Fibroblast of villous mesenchyme (primary cell): ENCODE results near the gene HOXD9. TPM values are rescaled to one million over a fixed set of nuclear protein-coding genes. Genes with fewer than 3 reads are reported as not detected.

Experiments used
- DNase-seq: peaks from one replicate; pipeline ENCODE4 v3.0.0-alpha.2; 2010; ENCODE audit warnings: low read depth
- H3K4me3 ChIP-seq: 2 replicates; pipeline ENCODE4 v1.5.1; 2011; ENCODE audit warnings: low read depth, mild to moderate bottlenecking, low read length
- total RNA-seq: library from RNA; depleted of rRNA; stranded (reverse); fragments of >200 nt; gene quantifications from 2 replicates; pipeline ENCODE4 v1.2.3, GENCODE V29; 2012
- TF ChIP-seq, protein P1 (sequence below): IDR thresholded peaks from 2 replicates; pipeline ENCODE4 v1.5.1; 2012; ENCODE audit warnings: low read depth, mild to moderate bottlenecking, low read length; ENCODE audit not compliant: insufficient read depth

HOXD9 gene
- total RNA-seq, 1 donor: 11.2 TPM

DNA sequence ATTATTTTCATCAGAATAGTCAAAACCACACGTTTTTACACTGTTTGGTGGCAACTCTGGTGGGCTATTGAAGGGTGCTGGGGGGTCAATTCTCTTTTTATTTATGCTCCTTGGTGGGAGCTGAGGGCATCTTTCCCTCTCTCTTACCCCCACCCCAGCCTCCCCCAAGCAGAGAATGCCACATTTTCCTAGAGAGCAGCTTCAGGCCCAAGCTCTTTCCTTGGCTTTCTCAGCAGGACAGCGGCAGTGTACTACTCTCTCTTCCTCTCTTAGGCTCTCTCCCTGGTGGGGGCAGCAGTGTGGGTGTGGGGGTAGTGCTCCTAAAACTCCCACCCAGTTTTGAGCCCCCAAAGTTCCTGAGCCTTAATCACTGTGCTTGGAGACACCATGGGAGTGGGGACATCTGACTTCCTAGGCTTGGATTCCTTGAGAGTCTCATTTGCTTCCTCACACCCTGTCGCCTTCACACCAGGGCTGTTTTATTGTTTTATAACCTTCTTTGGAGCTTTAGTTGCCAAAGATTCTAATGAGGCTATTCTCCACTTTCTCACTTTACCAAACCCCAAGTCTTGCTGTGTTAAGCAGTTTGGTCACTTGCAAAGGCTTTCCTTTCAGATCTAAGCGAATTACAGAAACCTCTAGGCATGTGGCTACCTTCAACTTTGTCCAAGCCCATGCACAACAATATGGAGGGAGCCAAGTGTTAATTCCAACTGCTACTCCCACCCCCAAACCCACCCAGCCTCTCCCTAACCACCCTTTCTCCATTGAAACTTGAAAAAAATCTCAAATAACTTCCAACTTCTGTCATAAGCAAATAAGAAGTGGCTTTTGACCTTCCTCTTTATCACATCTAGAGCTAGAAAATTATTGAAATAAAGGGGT lies 22.8 kb downstream of the HOXD9 start:
- no peak overlapping the region for H3K4me3 ChIP-seq
- TF ChIP-seq, protein P1, sequence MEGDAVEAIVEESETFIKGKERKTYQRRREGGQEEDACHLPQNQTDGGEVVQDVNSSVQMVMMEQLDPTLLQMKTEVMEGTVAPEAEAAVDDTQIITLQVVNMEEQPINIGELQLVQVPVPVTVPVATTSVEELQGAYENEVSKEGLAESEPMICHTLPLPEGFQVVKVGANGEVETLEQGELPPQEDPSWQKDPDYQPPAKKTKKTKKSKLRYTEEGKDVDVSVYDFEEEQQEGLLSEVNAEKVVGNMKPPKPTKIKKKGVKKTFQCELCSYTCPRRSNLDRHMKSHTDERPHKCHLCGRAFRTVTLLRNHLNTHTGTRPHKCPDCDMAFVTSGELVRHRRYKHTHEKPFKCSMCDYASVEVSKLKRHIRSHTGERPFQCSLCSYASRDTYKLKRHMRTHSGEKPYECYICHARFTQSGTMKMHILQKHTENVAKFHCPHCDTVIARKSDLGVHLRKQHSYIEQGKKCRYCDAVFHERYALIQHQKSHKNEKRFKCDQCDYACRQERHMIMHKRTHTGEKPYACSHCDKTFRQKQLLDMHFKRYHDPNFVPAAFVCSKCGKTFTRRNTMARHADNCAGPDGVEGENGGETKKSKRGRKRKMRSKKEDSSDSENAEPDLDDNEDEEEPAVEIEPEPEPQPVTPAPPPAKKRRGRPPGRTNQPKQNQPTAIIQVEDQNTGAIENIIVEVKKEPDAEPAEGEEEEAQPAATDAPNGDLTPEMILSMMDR: no peak
- no peak for DNase-seq

DNA sequence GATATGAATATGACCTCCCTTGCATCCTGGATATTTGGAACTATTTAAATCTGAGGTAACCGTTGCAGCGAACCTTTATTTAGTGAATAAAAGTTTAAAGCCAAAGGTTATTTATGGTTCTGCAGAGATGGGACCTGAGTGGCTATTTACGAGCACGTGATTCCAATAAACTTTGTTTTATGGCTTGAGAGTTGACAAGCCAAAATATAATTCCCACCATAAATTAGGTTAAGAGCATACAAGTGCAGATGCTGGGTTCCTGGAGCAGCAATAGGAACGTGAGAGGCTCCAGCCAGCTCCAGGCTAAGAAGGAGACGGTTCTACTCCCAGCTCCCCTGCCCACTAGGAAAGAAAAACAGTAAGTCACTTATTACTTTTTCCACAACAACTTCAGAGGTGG lies 23.6 kb downstream of the HOXD9 start:
- TF ChIP-seq, protein P1: no peak
- peak; percentile 42 for DNase-seq
- no peak overlapping the region for H3K4me3 ChIP-seq

DNA sequence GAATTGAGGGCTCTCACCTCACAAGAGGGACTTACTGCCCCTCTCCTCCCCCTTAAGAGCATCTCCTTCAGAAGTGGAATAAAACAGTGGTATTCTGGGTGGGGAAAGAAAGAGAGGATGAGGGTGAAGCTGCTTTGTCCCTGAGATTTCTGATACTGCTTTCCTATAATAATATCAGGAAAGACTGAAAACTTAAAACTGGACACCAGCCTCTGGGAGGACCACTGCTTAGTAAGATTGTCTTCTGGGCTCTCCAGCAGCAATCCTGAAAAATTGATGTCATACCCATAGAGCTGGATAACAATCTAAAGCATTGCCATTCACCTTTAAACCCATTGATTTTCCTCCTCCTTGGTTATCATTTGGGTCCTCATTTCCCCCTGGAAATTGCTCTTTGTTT lies 24.1 kb downstream of the HOXD9 start:
- H3K4me3 ChIP-seq: no peak overlapping the region
- DNase-seq: no peak
- TF ChIP-seq, protein P1: no peak

DNA sequence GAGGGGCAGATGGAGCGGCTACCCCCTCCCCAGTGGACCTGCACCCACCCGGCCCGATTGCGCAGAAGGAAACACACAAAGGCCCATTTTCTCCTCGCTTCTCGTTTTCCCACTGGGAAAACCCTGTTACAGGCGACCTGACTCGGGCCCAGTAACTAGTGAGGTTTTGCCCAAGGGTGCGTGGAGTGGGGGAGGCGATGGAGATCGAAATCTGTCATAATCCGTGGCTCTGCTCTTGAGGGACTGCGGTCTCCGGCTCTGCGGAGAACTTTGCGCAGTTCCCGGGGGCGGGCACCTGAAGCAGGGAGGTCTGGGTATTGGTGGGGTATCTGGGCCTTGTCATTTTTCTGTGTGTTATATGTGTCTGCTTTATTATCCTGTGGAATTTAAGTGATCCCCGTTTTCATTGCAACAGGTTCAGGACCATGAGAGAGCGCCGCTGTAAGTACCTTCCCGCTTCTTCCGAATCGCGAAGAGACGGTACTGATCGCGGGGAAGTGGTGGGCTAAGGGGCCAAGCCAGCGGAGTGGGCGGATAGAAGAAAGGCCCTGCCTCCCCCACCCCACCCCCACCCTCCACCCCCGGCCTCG lies 24.8 kb downstream of the HOXD9 start:
- TF ChIP-seq, protein P1: no peak
- no peak overlapping the region for H3K4me3 ChIP-seq
- DNase-seq: no peak

DNA sequence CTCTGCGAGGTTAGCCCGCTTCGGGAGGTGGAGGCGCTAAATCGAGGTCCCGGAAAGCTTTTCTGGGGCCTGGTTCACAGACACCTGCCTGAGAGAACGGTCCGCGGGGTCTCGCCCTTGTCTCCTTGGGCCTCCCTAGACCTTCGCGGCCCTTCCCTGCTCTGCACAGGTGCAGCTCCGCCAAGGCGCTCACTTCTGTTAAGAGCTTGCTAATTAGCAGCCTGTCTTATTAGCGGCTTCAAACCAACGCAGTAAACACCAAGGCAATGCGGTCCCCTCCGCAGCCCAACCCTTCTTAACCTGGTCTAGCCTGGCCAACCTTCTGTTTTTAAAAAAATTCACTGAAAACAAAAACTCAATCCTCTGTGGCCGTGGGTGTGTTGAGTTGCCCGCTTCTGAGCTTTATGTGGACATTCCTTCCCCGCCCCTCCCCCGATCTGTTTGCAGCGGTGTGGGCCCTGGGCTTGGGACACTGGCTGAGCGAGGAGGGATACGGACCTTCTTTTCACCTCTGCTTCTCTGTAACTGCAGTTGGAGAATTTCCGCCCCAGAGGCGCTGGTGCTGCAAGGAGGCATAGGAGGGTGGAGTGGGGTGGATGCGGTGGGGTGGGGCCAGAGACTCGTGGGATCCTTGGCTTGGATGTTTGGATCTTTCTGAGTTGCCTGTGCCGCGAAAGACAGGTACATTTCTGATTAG lies 25.4 kb downstream of the HOXD9 start:
- TF ChIP-seq, protein P1: no peak
- no peak overlapping the region for H3K4me3 ChIP-seq
- DNase-seq: no peak

DNA sequence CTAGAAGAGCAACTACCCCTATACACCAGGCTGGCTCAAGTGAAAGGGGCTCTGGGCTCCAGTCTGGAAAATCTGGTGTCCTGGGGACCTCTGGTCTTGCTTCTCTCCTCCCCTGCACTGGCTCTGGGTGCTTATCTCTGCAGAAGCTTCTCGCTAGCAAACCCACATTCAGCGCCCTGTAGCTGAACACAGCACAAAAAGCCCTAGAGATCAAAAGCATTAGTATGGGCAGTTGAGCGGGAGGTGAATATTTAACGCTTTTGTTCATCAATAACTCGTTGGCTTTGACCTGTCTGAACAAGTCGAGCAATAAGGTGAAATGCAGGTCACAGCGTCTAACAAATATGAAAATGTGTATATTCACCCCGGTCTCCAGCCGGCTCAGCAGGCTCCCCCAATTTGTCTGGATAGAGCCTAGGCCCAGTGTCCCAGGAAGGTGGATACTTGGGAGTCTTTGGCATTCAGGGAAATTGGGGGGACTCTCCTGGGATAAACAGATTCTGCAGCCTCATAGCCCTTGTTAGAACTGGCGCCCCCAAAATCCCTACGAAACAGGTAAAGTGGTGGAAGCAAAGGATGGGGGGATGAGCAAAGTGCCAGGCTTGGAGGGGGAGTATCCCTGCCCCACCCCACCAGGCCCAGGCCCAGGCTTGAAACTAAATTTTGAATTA lies 26.4 kb downstream of the HOXD9 start:
- TF ChIP-seq, protein P1: no peak

More for the DNA sequence above, 26.4 kb downstream of the HOXD9 start:
- no peak overlapping the region for H3K4me3 ChIP-seq
- DNase-seq: no peak
